ENCODE data around the gene OSBPL3.

DNA sequence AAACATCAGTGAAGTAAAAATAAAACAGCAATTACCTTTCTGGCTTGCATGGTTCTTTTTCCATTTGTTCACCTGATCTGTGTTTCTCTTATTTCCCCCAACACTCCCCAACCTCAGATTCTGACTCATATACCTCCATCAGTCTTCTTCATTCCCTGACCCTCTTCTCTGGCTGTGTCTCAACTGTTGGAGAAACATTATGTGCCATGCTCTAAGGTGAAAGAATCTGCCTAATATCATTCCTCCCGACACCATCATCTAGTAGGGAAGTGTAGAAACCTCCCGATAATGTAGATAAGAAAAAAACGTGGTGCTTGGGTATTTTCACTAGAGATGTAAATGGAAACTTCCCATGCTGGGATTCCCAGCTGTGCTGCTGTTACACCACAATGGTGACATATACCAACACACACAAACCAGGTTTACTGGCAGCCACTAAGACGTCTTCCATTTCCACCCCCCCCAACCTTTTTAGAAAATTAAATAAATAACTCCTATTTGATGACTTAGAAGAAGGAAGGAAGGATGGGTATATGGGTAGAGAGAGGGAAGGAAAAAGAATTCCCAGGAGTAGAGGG lies 63.4 kb downstream of the OSBPL3 start:
- TF ChIP-seq, protein P1, sequence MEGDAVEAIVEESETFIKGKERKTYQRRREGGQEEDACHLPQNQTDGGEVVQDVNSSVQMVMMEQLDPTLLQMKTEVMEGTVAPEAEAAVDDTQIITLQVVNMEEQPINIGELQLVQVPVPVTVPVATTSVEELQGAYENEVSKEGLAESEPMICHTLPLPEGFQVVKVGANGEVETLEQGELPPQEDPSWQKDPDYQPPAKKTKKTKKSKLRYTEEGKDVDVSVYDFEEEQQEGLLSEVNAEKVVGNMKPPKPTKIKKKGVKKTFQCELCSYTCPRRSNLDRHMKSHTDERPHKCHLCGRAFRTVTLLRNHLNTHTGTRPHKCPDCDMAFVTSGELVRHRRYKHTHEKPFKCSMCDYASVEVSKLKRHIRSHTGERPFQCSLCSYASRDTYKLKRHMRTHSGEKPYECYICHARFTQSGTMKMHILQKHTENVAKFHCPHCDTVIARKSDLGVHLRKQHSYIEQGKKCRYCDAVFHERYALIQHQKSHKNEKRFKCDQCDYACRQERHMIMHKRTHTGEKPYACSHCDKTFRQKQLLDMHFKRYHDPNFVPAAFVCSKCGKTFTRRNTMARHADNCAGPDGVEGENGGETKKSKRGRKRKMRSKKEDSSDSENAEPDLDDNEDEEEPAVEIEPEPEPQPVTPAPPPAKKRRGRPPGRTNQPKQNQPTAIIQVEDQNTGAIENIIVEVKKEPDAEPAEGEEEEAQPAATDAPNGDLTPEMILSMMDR (IDR thresholded peaks at IDR 0.05; ENCODE audit: low read depth, low read length): no peak
- no peak for TF ChIP-seq POLR2A (IDR thresholded peaks at IDR 0.05; ENCODE audit: extremely low read depth, insufficient read length)
- TF ChIP-seq MYC (IDR thresholded peaks at IDR 0.05; ENCODE audit: low read depth, low read length): no peak
